Heart left ventricle (tissue), 13 donors: ENCODE measurements around the gene SH2D2A.

Experiments
- POLR2A ChIP-seq, 2 donors: fragments of 450-650 bp; IDR thresholded peaks; one replicate each; pipeline ENCODE4 v1.6.1; 2017; ENCODE audit warnings: antibody characterized with exemption in 2 of 2, mild to moderate bottlenecking in 2 of 2, moderate library complexity in 2 of 2
- TF ChIP-seq, protein P1 (sequence below), 12 donors: fragments of 200-600 bp; sonication (generic) in 4 of 12; IDR thresholded peaks; one replicate each; pipeline versions ENCODE4 v1.5.0 to v1.8.0; 2018 to 2022; ENCODE audit warnings: antibody characterized with exemption in 12 of 12, mild to moderate bottlenecking in 5 of 12
- donor health status: ischemic (EF 13 %, LVEDD 7.1; RV severe dilation, severe dysfunction).
- donor health status: DM: no; HTN: yes; CAD: no.
- donor health status: DM: no; HTN: no; CAD: no.
- donor health status: ischemic (EF 25% LVEDD 6.9; RV normal size, moderate dysfunction).
- donor health status: ischemic (EF 25% LVEDD 5.7; RV mildly dilated, moderate dysfunction).
- donor health status: ischemic (EF 35%, LVEDD 5.7; RV mildly dilated, moderate dysfunction).
- donor health status: nonischemic (EF 11% LVEDD 7.7; RV severe dilation, severe dysfunction).
- donor health status: DM: yes; HTN: yes; CAD: no.
- donor health status: PGD.
- donor health status: ischemic (EF 29% LVEDD 5.4; RV normal size, mild dysfunction).
- donor health status: nonischemic (EF 23%, LVEDD 6.1; RV moderate dilation, normal function).

DNA sequence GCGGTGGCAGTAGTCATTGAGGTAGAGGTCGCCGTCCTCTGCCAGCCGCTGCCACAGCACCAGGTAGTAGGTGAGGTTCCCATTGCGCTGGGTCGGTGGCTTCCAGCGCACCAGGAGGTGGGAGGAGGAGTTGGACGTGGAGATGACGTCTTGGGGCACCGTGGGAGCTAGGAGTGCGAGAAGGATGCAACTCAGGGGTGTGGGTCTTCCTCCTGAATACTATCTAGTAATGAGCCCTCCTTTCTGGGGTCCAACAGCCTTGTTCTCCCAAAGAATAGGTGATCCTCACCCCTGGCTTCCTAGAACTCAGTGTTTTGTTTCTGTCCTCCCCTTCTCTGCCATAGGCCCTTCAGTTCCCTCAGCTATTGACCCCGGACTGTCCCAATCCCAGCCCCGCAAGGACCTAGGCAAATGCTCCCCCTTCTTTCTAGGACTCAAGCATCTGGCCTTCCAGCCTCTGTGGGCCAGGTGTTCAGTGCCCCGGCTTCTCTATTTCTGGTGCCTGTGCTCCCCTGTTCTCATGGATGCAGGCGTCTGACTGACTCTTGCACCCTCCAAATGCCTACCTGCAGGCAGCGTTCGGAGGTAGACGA lies 29.4 kb upstream of the SH2D2A start:
- TF ChIP-seq, protein P1, sequence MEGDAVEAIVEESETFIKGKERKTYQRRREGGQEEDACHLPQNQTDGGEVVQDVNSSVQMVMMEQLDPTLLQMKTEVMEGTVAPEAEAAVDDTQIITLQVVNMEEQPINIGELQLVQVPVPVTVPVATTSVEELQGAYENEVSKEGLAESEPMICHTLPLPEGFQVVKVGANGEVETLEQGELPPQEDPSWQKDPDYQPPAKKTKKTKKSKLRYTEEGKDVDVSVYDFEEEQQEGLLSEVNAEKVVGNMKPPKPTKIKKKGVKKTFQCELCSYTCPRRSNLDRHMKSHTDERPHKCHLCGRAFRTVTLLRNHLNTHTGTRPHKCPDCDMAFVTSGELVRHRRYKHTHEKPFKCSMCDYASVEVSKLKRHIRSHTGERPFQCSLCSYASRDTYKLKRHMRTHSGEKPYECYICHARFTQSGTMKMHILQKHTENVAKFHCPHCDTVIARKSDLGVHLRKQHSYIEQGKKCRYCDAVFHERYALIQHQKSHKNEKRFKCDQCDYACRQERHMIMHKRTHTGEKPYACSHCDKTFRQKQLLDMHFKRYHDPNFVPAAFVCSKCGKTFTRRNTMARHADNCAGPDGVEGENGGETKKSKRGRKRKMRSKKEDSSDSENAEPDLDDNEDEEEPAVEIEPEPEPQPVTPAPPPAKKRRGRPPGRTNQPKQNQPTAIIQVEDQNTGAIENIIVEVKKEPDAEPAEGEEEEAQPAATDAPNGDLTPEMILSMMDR (IDR thresholded peaks at IDR 0.05), result no peak
- TF ChIP-seq POLR2A (IDR thresholded peaks at IDR 0.05), result no peak
